ENCODE data around the gene DIPK1A.
"Not testable (repeated sequence)": the region's sequence is repeated elsewhere in the genome, so short reads cannot be mapped to it uniquely, and the experiment has no call there.

DIPK1A gene

GRCh38 chr1:92980732-92981647 is 19.7 kb upstream of the DIPK1A start:
- DNase-seq (ENCODE audit: low read depth), result peak; percentile 23

GRCh38 chr1:92975551-92976232 is 14.4 kb upstream of the DIPK1A start:
- no peak for DNase-seq (ENCODE audit: low read depth)

- DNase-seq (ENCODE audit: low read depth), result not testable (repeated sequence)
These were observed 12.8 kb upstream of the DIPK1A start for GRCh38 chr1:92974112-92974511.

- DNase-seq (ENCODE audit: low read depth), result no peak
These were observed 12.1 kb upstream of the DIPK1A start for GRCh38 chr1:92973203-92973897.

GRCh38 chr1:92972409-92973129 is 11.3 kb upstream of the DIPK1A start:
- no peak for DNase-seq (ENCODE audit: low read depth)

- DNase-seq (ENCODE audit: low read depth), result not testable (repeated sequence)
These were observed 10.7 kb upstream of the DIPK1A start for GRCh38 chr1:92971932-92972331.

GRCh38 chr1:92970990-92971689 is 9.9 kb upstream of the DIPK1A start:
- no peak for DNase-seq (ENCODE audit: low read depth)

GRCh38 chr1:92969517-92969916 is 8.3 kb upstream of the DIPK1A start:
- no peak for DNase-seq (ENCODE audit: low read depth)

- DNase-seq (ENCODE audit: low read depth), result no peak
These were observed 7.1 kb upstream of the DIPK1A start for GRCh38 chr1:92968138-92969032.

GRCh38 chr1:92964998-92965397 is 3.7 kb upstream of the DIPK1A start:
- DNase-seq (ENCODE audit: low read depth), result no peak

- no peak for DNase-seq (ENCODE audit: low read depth)
These were observed 3.1 kb upstream of the DIPK1A start for GRCh38 chr1:92964316-92964715.

GRCh38 chr1:92961896-92962752 is 862 bp upstream of the DIPK1A start:
- DNase-seq (ENCODE audit: low read depth), result peak; percentile 62

GRCh38 chr1:92960395-92961130 is 699 bp downstream of the DIPK1A start:
- DNase-seq (ENCODE audit: low read depth), result peak; percentile 51

GRCh38 chr1:92958203-92958970 is 2.9 kb downstream of the DIPK1A start:
- no peak for DNase-seq (ENCODE audit: low read depth)

- no peak for DNase-seq (ENCODE audit: low read depth)
These were observed 4.1 kb downstream of the DIPK1A start for GRCh38 chr1:92957030-92957734.

- no peak for DNase-seq (ENCODE audit: low read depth)
These were observed 4.8 kb downstream of the DIPK1A start for GRCh38 chr1:92956254-92957029.
